ENCODE results near the gene CNOT4.

The CNOT4 gene

GRCh38 chr7:135333200-135333599, 176.7 kb downstream of the CNOT4 start:
- no peak overlapping the region for H3K4me3 ChIP-seq (ENCODE audit: low read depth, low read length)
- no peak for TF ChIP-seq CTCF (IDR thresholded peaks at IDR 0.05; ENCODE audit: low read depth, low read length)

- TF ChIP-seq CTCF (IDR thresholded peaks at IDR 0.05; ENCODE audit: low read depth, low read length) = no peak
- no peak overlapping the region for H3K4me3 ChIP-seq (ENCODE audit: low read depth, low read length)
These were observed 179.8 kb downstream of the CNOT4 start for GRCh38 chr7:135330088-135330487.

- TF ChIP-seq CTCF (IDR thresholded peaks at IDR 0.05; ENCODE audit: low read depth, low read length) = no peak
- H3K4me3 ChIP-seq (ENCODE audit: low read depth, low read length) = no peak overlapping the region
These were observed 181.4 kb downstream of the CNOT4 start for GRCh38 chr7:135328526-135328925.

GRCh38 chr7:135328053-135328452, 181.8 kb downstream of the CNOT4 start:
- no peak for TF ChIP-seq CTCF (IDR thresholded peaks at IDR 0.05; ENCODE audit: low read depth, low read length)
- no peak overlapping the region for H3K4me3 ChIP-seq (ENCODE audit: low read depth, low read length)

GRCh38 chr7:135327458-135327857, 182.4 kb downstream of the CNOT4 start:
- H3K4me3 ChIP-seq (ENCODE audit: low read depth, low read length) = no peak overlapping the region

GRCh38 chr7:135326636-135327280, 183.1 kb downstream of the CNOT4 start:
- no peak overlapping the region for H3K4me3 ChIP-seq (ENCODE audit: low read depth, low read length)
- no peak for TF ChIP-seq CTCF (IDR thresholded peaks at IDR 0.05; ENCODE audit: low read depth, low read length)

More at GRCh38 chr7:135327458-135327857, 182.4 kb downstream of the CNOT4 start:
- no peak for TF ChIP-seq CTCF (IDR thresholded peaks at IDR 0.05; ENCODE audit: low read depth, low read length)

GRCh38 chr7:135322571-135323340, 187.1 kb downstream of the CNOT4 start:
- no peak overlapping the region for H3K4me3 ChIP-seq (ENCODE audit: low read depth, low read length)
- TF ChIP-seq CTCF (IDR thresholded peaks at IDR 0.05; ENCODE audit: low read depth, low read length) = no peak
